KBM-7 (cell line): ENCODE results near the gene GAGE12G.
"Not testable (repeated sequence)": the region's sequence is repeated elsewhere in the genome, so short reads cannot be mapped to it uniquely, and the experiment has no call there.

Experiments used
- DNase-seq: peaks from one replicate; pipeline ENCODE4 v3.0.0-alpha.2; 2015
- in situ Hi-C: fragments of 300-500 bp; cut with MboI; formaldehyde crosslinking; loops from 2 replicates; pipeline ENCODE4 v1.14.3; 2020; ENCODE audit warnings: low sequenced_read_pairs, low pct_unique_long_range_greater_than_20kb, mixed read lengths

The GAGE12G gene

GRCh38 chrX:49570100-49570499 lies at the start of gene GAGE12G:
Gene GAGE12G (plus strand): TSS chrX:49570400. CDS start chrX:49571555, 1,155 bp downstream.
- DNase-seq, in situ Hi-C loops: not testable (repeated sequence)

- in situ Hi-C loops, DNase-seq: not testable (repeated sequence)
Measured at GRCh38 chrX:49531877-49532276, 38.3 kb upstream of the GAGE12G start, which contains the start of gene GAGE12C. Gene GAGE12C (plus strand): TSS chrX:49532177. CDS start chrX:49533332, 1,155 bp downstream.

GRCh38 chrX:49541433-49541832 lies 28.8 kb upstream of the GAGE12G start, which contains the start of gene GAGE12D:
Gene GAGE12D (plus strand): TSS chrX:49541733. CDS start chrX:49542888, 1,155 bp downstream.
- in situ Hi-C loops, DNase-seq: not testable (repeated sequence)

- in situ Hi-C loops, DNase-seq: not testable (repeated sequence)
Measured at GRCh38 chrX:49550989-49551388, 19.2 kb upstream of the GAGE12G start, which contains the start of gene GAGE12E. Gene GAGE12E (plus strand): TSS chrX:49551289. CDS start chrX:49552444, 1,155 bp downstream.

- in situ Hi-C loops, DNase-seq: not testable (repeated sequence)
Measured at GRCh38 chrX:49560542-49560941, 9.7 kb upstream of the GAGE12G start, which contains the start of gene GAGE12F. Gene GAGE12F (plus strand): TSS chrX:49560842. CDS start chrX:49561997, 1,155 bp downstream.

DNA sequence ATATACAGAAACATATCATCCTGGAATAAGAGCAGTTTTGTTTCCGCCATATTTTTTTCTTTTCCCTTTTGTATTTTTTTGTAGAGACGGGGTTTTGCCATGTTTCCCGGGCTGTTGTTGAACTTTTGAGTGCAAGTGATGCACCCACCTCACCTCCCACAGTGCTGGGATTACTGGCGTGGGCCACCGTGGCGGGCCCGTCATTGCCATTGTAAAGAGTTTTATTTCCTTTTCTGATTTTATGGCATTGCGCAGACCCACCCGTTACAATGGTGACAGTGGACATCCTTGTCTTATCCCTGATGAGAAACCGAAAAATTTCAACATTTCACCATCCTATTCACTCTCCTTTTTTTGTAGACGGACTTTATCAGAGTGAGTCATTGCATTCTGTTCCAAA lies 1.5 kb upstream of the GAGE12G start:
- DNase-seq, in situ Hi-C loops: not testable (repeated sequence)

DNA sequence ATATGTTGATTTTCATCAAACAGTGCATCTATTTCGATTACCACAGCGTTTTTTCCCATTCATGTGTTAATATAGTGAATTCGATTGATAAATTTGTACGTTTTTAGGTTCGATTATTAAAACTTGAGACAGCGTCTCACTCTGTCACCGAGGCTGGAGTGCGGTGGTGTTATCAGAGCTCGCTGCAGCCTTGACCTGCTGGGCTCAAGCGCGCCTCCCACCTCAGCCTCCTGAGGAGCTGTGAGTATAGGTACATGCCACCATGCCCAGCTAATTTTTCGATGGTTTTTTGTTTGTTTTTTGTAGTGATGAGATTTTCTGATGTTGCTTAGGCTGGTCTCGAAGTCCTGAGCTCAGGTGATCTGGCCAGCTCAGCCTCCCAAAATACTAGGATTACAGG lies 1.0 kb upstream of the GAGE12G start:
- in situ Hi-C loops, DNase-seq: not testable (repeated sequence)

- in situ Hi-C loops, DNase-seq: not testable (repeated sequence)
Measured at GRCh38 chrX:49579649-49580048, 9.4 kb downstream of the GAGE12G start, which contains the start of gene GAGE12H. Gene GAGE12H (plus strand): TSS chrX:49579949. CDS start chrX:49581104, 1,155 bp downstream.

DNA sequence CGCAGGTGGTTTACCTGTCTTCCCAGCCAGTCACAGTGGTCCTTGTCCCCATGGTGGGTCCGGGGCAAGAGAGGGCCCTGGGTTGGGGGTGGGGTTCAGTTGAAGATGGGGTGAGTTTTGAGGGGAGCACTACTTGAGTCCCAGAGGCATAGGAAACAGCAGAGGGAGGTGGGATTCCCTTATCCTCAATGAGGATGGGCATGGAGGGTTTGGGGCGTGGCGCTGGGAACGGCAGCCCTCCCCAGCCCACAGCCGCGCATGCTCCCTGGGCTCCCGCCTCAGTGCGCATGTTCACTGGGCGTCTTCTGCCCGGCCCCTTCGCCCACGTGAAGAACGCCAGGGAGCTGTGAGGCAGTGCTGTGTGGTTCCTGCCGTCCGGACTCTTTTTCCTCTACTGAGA lies 19.0 kb downstream of the GAGE12G start, which contains the start of gene GAGE2A:
TSS of gene GAGE2A (plus strand) at position 301 of the 400 bp plus-strand sequence. CDS start 1,155 bp downstream, outside the sequence.
- DNase-seq, in situ Hi-C loops: not testable (repeated sequence)

DNA sequence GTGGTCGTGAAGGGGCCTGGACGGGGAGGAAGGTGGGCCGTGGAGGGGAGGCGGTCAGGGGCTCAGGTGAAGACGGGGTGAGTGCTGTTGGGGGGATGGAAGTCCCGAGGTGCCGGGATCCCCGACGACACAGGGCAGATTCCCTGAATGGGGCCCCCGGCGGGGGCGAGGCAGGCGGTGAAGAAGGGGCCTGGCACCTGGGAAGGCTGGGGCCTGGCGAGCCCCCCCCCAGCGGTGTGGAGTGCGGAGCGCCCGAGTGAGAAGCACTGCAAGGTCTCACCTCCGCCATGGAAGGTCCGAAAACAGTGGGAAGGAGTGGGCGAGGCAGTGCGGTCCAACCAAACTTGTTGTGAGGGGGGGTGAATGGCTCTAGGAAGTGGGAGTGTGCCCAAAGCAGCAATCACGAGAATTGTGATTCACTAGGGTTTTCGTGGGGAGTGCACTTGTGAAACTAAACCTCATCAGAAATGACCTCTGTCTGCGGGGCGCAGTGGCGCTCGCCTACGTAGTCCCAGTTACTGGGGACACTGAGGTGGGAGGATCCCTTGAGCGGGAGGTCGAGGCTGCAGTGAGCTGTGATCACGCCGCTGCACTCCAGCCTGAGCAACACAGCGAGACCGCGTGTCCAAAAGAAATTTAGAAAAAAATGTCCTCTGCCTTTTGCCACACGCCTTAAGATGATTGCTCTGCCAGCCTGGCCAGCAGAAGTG lies 19.7 kb downstream of the GAGE12G start:
- in situ Hi-C loops, DNase-seq: not testable (repeated sequence)

DNA sequence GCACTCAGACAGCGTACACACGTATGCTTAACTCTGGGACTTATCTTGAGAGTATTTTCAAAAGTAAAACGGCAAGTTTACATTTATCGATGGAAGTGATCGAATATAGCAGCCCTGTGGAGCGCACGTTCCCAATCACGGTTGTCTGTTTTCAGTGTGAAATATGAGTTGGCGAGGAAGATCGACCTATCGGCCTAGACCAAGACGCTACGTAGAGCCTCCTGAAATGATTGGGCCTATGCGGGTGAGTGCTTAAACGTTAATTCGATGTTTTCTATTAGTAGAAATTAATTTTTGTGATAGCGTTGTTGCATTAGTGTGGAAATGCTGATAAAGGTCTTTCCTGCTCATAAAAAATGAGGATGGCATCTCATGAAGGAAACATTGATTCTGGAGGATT lies 20.3 kb downstream of the GAGE12G start:
- in situ Hi-C loops, DNase-seq: not testable (repeated sequence)

DNA sequence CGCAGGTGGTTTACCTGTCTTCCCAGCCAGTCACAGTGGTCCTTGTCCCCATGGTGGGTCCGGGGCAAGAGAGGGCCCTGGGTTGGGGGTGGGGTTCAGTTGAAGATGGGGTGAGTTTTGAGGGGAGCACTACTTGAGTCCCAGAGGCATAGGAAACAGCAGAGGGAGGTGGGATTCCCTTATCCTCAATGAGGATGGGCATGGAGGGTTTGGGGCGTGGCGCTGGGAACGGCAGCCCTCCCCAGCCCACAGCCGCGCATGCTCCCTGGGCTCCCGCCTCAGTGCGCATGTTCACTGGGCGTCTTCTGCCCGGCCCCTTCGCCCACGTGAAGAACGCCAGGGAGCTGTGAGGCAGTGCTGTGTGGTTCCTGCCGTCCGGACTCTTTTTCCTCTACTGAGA lies 28.5 kb downstream of the GAGE12G start, which contains the start of gene GAGE1:
TSS of gene GAGE1 (plus strand) at position 301 of the 400 bp plus-strand sequence. CDS start 1,155 bp downstream, outside the sequence.
- DNase-seq, in situ Hi-C loops: not testable (repeated sequence)

GRCh38 chrX:49610718-49611310 lies 40.6 kb downstream of the GAGE12G start:
- in situ Hi-C loops = no loop called here
- DNase-seq = no peak

DNA sequence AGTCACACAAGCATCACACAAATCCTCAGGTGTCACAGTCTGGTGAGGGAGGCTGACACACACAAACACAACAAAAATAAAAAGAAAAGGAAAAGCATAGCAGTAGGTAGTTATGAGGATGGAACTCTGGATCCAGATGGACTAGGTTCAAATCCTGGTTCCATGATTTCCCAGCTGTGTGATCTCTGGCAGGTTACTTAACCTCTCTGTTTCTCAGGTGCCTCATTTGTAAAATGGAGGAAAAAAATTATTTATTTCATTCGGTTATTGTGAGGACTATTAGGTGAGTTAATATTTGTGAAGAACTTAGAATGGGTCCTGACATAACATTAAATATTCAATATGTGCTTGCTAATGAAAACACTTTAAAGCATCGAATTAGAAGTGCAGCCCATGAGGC lies 48.4 kb downstream of the GAGE12G start:
- in situ Hi-C loops = no loop called here

More for the DNA sequence above, 48.4 kb downstream of the GAGE12G start:
- no peak for DNase-seq
